GM12892 (cell line): ENCODE results near the gene CD200R1L.
A peak's percentile ranks its signal among the peaks of the same experiment; 100 is the strongest.
"Not testable (repeated sequence)": the region's sequence is repeated elsewhere in the genome, so short reads cannot be mapped to it uniquely, and the experiment has no call there.

Source experiments
- DNase-seq: peaks from one replicate; pipeline ENCODE4 v3.0.0; 2011; ENCODE audit not compliant: insufficient read length
- FAIRE-seq: peaks from 2 replicates; lab custom pipeline; 2011; peaks lifted over from hg19 to GRCh38; lab: Jason Lieb, UNC
- POLR2A ChIP-seq: IDR thresholded peaks from 2 replicates; pipeline ENCODE4 v1.6.1; 2011; ENCODE audit warnings: low read depth, low read length, control low read depth
- POLR2AphosphoS5 ChIP-seq: IDR thresholded peaks from 2 replicates; pipeline ENCODE4 v1.6.1; 2011; ENCODE audit warnings: low read depth, low read length, control low read depth
- TAF1 ChIP-seq: IDR thresholded peaks from 2 replicates; pipeline ENCODE4 v1.6.1; 2011; ENCODE audit warnings: low read depth, mild to moderate bottlenecking, control low read depth, low read length, borderline replicate concordance

The CD200R1L gene

GRCh38 chr3:112858410-112859069, 11.9 kb upstream of the CD200R1L start:
- DNase-seq (no peak), FAIRE-seq (peak; percentile 62)
- no peak for TF ChIP-seq POLR2A
- no peak for TF ChIP-seq TAF1
- TF ChIP-seq POLR2AphosphoS5, result no peak

GRCh38 chr3:112857526-112857925, 10.9 kb upstream of the CD200R1L start:
- FAIRE-seq, result no peak

GRCh38 chr3:112856537-112856936, 9.9 kb upstream of the CD200R1L start:
- TF ChIP-seq TAF1 (no peak), POLR2A (no peak), POLR2AphosphoS5 (no peak)
- no peak for DNase-seq
- no peak for FAIRE-seq

More at GRCh38 chr3:112857526-112857925, 10.9 kb upstream of the CD200R1L start:
- no peak for DNase-seq
- TF ChIP-seq POLR2AphosphoS5, result no peak
- TF ChIP-seq TAF1, result no peak
- no peak for TF ChIP-seq POLR2A

- FAIRE-seq, result no peak
- DNase-seq, result no peak
- no peak for TF ChIP-seq POLR2A
- no peak for TF ChIP-seq TAF1
- TF ChIP-seq POLR2AphosphoS5, result no peak
Measured at GRCh38 chr3:112855883-112856282, 9.2 kb upstream of the CD200R1L start.

GRCh38 chr3:112855074-112855473, 8.4 kb upstream of the CD200R1L start:
- DNase-seq, result not testable (repeated sequence)

GRCh38 chr3:112848196-112848595, 1.5 kb upstream of the CD200R1L start:
- DNase-seq (no peak), FAIRE-seq (no peak)
- TF ChIP-seq TAF1, result no peak

More at GRCh38 chr3:112855074-112855473, 8.4 kb upstream of the CD200R1L start:
- FAIRE-seq, result not testable (repeated sequence)

GRCh38 chr3:112847692-112848091, 1.0 kb upstream of the CD200R1L start:
- no peak for TF ChIP-seq POLR2A
- TF ChIP-seq TAF1, result no peak
- TF ChIP-seq POLR2AphosphoS5, result no peak
- no peak for DNase-seq
- FAIRE-seq, result peak; percentile 84

GRCh38 chr3:112845772-112846171, 892 bp downstream of the CD200R1L start:
- no peak for TF ChIP-seq TAF1
- no peak for TF ChIP-seq POLR2AphosphoS5
- TF ChIP-seq POLR2A, result no peak
- DNase-seq (no peak), FAIRE-seq (no peak)

GRCh38 chr3:112829046-112829445, 17.6 kb downstream of the CD200R1L start:
- DNase-seq (no peak), FAIRE-seq (no peak)
- no peak for TF ChIP-seq TAF1
- TF ChIP-seq POLR2AphosphoS5, result no peak
- no peak for TF ChIP-seq POLR2A

GRCh38 chr3:112822064-112823055, 24.3 kb downstream of the CD200R1L start:
- no peak for TF ChIP-seq POLR2AphosphoS5
- TF ChIP-seq POLR2A, result no peak
- no peak for TF ChIP-seq TAF1
- FAIRE-seq, result no peak
- DNase-seq, result no peak

- FAIRE-seq, result peak; percentile 57
- no peak for TF ChIP-seq TAF1
- TF ChIP-seq POLR2A, result no peak
- TF ChIP-seq POLR2AphosphoS5, result no peak
- no peak for DNase-seq
Measured at GRCh38 chr3:112818289-112818688, 28.4 kb downstream of the CD200R1L start.
